ENCODE results near the gene RNF223.

RNF223 gene

DNA sequence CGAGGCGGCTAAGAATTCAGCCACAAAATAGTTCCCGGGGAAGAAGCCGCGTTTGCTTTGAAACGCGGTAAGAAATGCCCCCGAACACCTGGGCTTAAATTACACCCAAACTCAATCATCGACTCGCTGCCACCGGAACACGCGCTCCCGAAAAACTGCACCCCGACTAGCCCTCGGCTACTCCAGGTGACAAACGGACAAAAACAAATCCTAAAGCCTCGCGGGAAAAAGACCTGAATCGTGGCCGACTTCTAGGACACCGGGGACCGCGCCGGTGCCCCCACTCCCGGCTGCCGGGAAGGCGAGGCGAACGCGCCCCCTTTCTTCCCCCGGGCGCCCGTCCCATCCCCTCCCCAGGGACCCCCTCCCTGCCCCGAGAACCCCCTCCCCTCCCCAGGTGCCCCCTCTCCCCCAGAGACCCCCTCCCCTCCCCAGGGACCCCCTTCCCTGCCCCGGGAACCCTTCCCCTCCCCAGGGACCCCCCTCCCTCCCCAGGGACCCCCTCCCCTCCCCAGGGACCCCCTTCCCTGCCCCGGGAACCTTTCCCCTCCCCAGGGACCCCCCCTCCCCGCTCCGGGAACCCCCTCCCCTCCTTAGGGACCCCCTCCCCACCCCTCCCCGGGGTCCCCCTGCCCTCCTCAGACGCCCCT lies 41.2 kb upstream of the RNF223 start:
- H3K9ac ChIP-seq: no peak overlapping the region; the same call in 1 of the 2 replicates
- H3K4me3 ChIP-seq (IDR thresholded peaks at IDR 0.05; ENCODE audit: insufficient read depth, low read depth, low read length): no peak overlapping the region
- H3K79me2 ChIP-seq (ENCODE audit: insufficient read depth, low read depth): no peaks in the 10 kb centered on the region; the same call in 1 of the 2 replicates
- no peaks in the 10 kb centered on the region for H3K36me3 ChIP-seq (ENCODE audit: insufficient read depth)
- H3K27ac ChIP-seq: no peak overlapping the region
- peaks cover 7% of the 10 kb centered on the region for H3K4me1 ChIP-seq (ENCODE audit: low read depth, poor library complexity, severe bottlenecking)
- TF ChIP-seq, protein P1, sequence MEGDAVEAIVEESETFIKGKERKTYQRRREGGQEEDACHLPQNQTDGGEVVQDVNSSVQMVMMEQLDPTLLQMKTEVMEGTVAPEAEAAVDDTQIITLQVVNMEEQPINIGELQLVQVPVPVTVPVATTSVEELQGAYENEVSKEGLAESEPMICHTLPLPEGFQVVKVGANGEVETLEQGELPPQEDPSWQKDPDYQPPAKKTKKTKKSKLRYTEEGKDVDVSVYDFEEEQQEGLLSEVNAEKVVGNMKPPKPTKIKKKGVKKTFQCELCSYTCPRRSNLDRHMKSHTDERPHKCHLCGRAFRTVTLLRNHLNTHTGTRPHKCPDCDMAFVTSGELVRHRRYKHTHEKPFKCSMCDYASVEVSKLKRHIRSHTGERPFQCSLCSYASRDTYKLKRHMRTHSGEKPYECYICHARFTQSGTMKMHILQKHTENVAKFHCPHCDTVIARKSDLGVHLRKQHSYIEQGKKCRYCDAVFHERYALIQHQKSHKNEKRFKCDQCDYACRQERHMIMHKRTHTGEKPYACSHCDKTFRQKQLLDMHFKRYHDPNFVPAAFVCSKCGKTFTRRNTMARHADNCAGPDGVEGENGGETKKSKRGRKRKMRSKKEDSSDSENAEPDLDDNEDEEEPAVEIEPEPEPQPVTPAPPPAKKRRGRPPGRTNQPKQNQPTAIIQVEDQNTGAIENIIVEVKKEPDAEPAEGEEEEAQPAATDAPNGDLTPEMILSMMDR (conservative IDR thresholded peaks at IDR 0.05; ENCODE audit: low read depth, low read length): no peak
- H2AFZ ChIP-seq (ENCODE audit: low read depth): no peak overlapping the region
- H4K20me1 ChIP-seq (ENCODE audit: insufficient read depth): no peaks in the 10 kb centered on the region
- H3K4me2 ChIP-seq: peak overlapping the region; percentile 54; the same call in 1 of the 2 replicates
- H3K27me3 ChIP-seq (ENCODE audit: insufficient read depth, low read depth): peaks cover 35% of the 10 kb centered on the region

DNA sequence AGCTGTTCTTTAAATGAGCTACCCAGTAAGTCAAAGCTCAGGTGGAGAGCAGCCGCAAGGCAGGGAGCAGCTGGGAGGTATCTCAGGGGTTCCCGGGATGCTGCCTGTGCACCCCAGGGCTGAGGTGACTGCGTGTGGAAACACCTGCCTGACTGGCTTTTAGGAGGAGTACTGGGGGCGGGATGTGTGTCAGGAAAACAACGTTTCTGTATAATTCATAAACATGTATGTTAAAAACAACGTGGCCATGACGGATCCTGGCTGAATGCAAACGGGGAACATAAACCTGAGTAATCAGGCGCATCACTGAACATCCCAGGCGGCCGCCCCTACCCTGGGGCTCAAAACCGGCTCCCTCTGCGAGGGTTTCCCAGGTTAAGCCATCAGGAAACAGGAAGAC lies 40.3 kb upstream of the RNF223 start:
- TF ChIP-seq, protein P1 (conservative IDR thresholded peaks at IDR 0.05; ENCODE audit: low read depth, low read length): no peak
- Histone ChIP-seq H3K27me3 (ENCODE audit: insufficient read depth, low read depth) (peaks cover 27% of the 10 kb centered on the region), H4K20me1 (ENCODE audit: insufficient read depth) (no peaks in the 10 kb centered on the region), H3K27ac (no peak overlapping the region), H3K36me3 (ENCODE audit: insufficient read depth) (no peaks in the 10 kb centered on the region), H3K4me2 (no peak overlapping the region), H3K79me2 (ENCODE audit: insufficient read depth, low read depth) (no peaks in the 10 kb centered on the region; the same call in 1 of the 2 replicates), H3K4me1 (ENCODE audit: low read depth, poor library complexity, severe bottlenecking) (peaks cover 7% of the 10 kb centered on the region), H3K9ac (no peak overlapping the region), H2AFZ (ENCODE audit: low read depth) (no peak overlapping the region), H3K4me3 (IDR thresholded peaks at IDR 0.05; ENCODE audit: insufficient read depth, low read depth, low read length) (no peak overlapping the region)

DNA sequence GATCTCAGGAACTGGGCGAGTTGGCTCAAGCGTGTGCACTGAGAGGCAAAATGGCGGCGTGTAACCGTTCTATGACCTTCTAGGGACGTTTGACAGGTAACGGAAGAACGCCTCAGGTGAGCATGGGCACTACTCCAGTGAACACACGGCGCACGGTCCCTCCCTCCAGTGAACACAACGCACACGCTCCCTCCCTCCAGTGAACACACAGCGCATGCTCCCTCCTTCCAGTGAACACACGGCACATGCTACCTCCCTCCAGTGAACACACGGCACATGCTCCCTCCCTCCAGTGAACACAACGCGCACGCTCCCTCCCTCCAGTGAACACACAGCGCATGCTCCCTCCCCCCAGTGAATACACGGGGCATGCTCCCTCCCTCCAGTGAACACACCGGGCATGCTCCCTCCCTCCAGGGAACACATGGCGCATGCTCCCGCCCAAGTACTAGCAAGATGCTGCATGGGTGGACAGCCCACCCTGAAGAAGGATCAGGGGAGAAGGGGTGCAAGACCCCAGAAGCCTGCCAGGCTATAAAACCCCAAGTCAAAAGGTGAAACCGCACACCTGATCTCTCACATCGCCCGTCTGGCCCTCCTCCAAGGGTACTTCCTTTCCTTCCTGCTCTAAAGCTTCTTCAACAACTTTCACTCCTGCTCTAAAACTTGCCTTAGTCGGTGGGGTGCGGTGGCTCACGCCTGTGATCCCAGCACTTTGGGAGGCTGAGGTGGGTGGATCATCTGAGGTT lies 38.3 kb upstream of the RNF223 start:
- H4K20me1 ChIP-seq (ENCODE audit: insufficient read depth): no peaks in the 10 kb centered on the region
- H3K79me2 ChIP-seq (ENCODE audit: insufficient read depth, low read depth): no peaks in the 10 kb centered on the region; the same call in 1 of the 2 replicates
- no peak overlapping the region for H3K9ac ChIP-seq
- peaks cover 7% of the 10 kb centered on the region for H3K27me3 ChIP-seq (ENCODE audit: insufficient read depth, low read depth)
- H2AFZ ChIP-seq (ENCODE audit: low read depth): no peak overlapping the region
- H3K4me3 ChIP-seq (IDR thresholded peaks at IDR 0.05; ENCODE audit: insufficient read depth, low read depth, low read length): no peak overlapping the region
- H3K36me3 ChIP-seq (ENCODE audit: insufficient read depth): no peaks in the 10 kb centered on the region
- no peak overlapping the region for H3K27ac ChIP-seq
- H3K4me2 ChIP-seq: no peak overlapping the region
- TF ChIP-seq, protein P1 (conservative IDR thresholded peaks at IDR 0.05; ENCODE audit: low read depth, low read length): no peak
- peaks cover 7% of the 10 kb centered on the region for H3K4me1 ChIP-seq (ENCODE audit: low read depth, poor library complexity, severe bottlenecking)

DNA sequence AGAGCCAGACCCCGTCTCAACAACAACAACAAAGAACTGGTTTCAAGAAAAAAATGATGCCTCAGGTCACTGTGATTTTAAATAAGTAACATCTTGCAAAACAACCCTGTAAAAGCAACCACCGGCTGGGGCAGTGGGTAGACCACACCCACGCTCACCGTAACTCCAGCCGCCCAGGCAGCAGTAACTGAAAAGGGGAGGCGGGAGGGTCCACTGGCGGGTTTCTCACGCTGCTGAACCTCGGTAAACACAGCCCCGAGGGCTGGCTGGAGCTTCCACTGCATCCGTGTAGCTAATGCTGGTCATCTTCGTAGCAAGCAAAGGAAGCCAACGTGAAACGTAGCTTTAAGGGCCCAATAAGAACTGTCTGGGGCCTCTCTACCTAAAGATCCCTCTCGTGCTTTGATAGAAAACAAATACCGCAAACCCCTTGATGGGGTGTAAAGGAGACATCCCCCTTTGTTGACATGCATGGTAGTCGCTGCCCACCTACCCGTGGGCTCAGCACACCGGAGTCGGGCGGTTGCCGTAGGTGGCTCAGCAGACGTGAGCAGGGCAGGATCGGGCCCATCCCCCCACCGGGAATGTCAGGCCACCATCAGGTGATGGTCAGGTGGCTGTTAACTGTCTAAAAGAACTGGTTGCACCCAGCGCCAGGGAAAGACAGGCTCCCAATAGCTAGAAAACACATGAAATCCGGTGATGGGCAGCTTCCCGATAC lies 37.6 kb upstream of the RNF223 start:
- no peak overlapping the region for H3K4me2 ChIP-seq
- H3K36me3 ChIP-seq (ENCODE audit: insufficient read depth): no peaks in the 10 kb centered on the region
- H3K4me1 ChIP-seq (ENCODE audit: low read depth, poor library complexity, severe bottlenecking): peaks cover 4% of the 10 kb centered on the region
- no peaks in the 10 kb centered on the region for H4K20me1 ChIP-seq (ENCODE audit: insufficient read depth)
- H3K79me2 ChIP-seq (ENCODE audit: insufficient read depth, low read depth): peaks cover under 1% of the 10 kb centered on the region; the same call in 1 of the 2 replicates
- no peak overlapping the region for H2AFZ ChIP-seq (ENCODE audit: low read depth)
- H3K9ac ChIP-seq: no peak overlapping the region
- 0 out of 2 replicates have a peak, but pooled peaks cover 3% of the 10 kb centered on the region for H3K27me3 ChIP-seq (ENCODE audit: insufficient read depth, low read depth)
- no peak overlapping the region for H3K4me3 ChIP-seq (IDR thresholded peaks at IDR 0.05; ENCODE audit: insufficient read depth, low read depth, low read length)
- H3K27ac ChIP-seq: no peak overlapping the region
- TF ChIP-seq, protein P1 (conservative IDR thresholded peaks at IDR 0.05; ENCODE audit: low read depth, low read length): no peak
